KOPT-K1 (cell line): Measurements from ENCODE around the gene FADS2.

Source experiments
- H3K27ac ChIP-seq: fragments of 200-600 bp; sonication (generic); 2 replicates; pipeline ENCODE4 v1.5.1; 2016; ENCODE audit warnings: antibody characterized with exemption, mild to moderate bottlenecking, low read depth, low read length; ENCODE audit not compliant: poor library complexity, severe bottlenecking
- H3K36me3 ChIP-seq: fragments of 200-600 bp; sonication (generic); 2 replicates; pipeline ENCODE4 v1.5.1; 2017; ENCODE audit warnings: antibody characterized with exemption, mild to moderate bottlenecking, low read length, moderate library complexity; ENCODE audit not compliant: insufficient read depth
- H3K9me3 ChIP-seq: fragments of 200-600 bp; sonication (generic); 2 replicates; pipeline ENCODE4 v1.5.1; 2017; ENCODE audit warnings: antibody characterized with exemption, low read length, mild to moderate bottlenecking; ENCODE audit not compliant: insufficient read depth, poor library complexity, severe bottlenecking

The FADS2 gene

DNA sequence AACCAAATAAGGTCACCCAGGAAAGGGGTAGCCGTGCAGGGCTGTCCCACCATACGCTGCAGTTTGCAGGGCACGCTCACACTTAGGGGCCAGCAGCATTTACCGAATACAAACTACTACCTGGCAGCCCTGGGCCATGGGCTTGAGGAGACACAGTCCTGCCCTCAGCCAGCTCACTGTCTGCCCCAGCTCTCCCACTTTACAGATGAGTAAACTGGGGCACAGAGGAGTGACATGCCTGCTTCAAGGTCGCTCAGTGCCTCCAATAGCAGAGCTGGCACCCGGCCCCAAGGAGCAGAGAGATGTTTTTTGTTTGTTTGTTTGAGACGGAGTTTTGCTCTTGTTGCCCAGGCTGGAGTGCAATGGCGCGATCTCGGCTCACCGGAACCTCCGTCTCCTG, 60.5 kb downstream of the FADS2 start:
- Histone ChIP-seq H3K36me3 (no peaks in the 10 kb centered on the region), H3K27ac (no peak overlapping the region), H3K9me3 (no peaks in the 10 kb centered on the region)

DNA sequence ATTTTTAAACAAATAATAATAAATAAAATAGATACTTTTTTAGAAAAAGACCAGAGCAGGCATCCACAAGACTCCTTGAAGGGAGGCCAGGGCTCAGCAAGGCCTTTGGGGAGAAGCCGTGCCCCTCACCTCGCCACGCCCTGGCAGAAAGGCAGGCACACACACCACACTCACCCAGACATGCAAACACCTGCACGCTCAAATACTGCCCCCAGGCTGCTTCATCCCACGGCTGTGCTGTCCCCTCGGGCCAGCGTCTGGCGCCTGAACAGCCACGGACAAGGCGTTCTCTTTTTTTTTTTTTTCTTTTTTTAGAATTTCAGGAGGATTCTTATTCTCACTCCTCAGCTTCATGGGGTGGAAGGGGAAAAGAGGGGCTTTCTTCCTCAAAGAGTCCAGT, 61.7 kb downstream of the FADS2 start:
- H3K36me3 ChIP-seq: no peaks in the 10 kb centered on the region
- H3K9me3 ChIP-seq: no peaks in the 10 kb centered on the region
- H3K27ac ChIP-seq: no peak overlapping the region

DNA sequence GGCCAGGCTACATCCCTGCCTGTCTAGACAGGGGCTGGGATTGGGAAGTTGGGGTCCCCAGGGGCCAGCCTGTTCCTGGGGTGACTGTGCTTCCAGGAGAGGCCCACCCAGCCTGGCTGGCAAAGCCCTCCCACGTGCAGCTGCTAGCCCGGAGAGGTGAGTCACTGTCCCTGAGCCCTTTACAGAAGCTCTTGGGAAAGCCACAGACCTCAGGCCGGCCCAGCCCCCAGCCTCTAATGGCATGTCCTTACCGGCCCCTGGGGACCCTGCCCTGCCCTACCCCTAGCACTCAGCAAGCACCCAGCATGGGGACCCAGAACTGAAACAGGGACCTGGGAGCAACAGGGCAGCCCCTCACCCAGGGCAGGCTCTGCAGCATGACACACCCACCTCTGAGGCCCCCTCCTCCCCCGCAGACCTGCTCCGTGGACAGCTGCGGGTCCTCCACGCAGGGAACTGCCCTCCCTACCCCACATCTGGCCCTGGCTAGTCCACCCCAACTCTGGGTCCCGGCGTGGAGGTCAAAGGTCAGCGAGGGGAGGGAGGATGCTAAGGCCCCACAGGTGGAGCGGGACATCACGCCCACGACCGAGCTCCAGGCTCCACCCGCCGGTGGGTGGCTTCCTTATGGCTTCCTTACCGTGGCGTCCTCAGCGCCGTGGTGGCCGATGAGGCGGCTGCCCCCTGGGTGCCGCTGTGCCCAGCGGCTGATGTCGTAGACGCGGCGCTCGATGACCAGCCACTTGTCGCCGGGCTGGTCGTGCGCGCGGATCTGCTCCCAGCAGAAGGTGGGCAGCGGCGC, 62.6 kb downstream of the FADS2 start:
- Histone ChIP-seq H3K36me3 (no peaks in the 10 kb centered on the region), H3K9me3 (no peaks in the 10 kb centered on the region), H3K27ac (no peak overlapping the region)

DNA sequence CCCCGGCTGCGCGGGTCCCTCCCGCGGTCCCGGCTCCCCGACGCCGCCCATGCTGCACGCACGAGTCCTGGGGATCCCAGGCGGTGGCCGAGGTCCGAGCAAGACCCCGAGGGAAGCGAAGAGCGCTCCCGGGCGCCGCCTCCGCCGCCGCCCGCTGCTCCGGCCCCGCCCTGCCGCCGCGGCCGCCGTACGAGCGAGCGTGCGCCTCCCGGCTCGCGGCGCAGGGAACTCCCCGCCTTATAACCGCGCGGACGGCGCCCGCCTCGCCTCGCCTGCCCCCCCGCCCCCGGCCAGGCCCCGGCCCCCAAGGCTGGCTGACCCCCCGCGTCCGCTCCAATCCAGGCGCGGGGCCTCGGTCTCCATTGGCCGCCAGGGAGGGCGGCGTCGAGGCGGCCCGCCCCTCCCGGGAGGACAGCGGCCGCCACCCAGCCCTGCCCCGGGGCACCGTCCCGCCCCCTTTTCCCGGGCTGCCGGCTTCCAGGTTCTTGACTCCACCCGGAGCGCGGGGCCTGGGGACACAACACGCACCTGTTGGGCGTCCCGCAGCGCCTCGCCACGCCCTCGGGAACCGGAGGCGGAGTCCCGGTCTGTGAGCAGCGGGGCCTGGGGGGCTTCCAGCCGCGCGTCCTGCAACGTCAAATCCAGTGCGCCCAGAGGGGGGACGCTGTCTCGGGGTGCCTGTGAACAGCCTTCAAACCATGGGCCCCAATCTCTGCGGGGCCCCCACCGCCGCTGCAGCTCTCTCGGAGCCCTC, 63.4 kb downstream of the FADS2 start, which contains the start of gene FADS3:
FADS3 (minus strand) TSS at position 215 of the 754 bp plus-strand sequence; CDS start at position 51, 164 bp downstream.
- no peak within 1 kb of the TSS for H3K27ac ChIP-seq
- H3K36me3 ChIP-seq: no peaks in the 10 kb centered on the region
- no peaks in the 10 kb centered on the region for H3K9me3 ChIP-seq

DNA sequence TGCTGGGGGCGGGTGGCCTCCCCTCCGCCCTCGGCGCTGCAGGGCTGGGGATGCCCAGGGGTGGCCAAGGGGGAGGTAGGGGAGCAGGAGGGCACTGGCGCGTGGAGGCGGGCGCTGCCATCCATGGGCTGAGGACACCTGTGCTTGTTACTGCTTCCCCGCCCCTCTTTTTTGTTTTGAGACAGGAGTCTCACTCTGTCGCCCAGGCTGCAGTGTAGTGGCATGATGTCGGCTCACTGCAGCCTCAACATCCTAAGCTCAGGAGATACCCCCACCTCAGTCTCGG, 63.9 kb downstream of the FADS2 start:
- H3K9me3 ChIP-seq: no peaks in the 10 kb centered on the region
- no peak overlapping the region for H3K27ac ChIP-seq
- no peaks in the 10 kb centered on the region for H3K36me3 ChIP-seq

DNA sequence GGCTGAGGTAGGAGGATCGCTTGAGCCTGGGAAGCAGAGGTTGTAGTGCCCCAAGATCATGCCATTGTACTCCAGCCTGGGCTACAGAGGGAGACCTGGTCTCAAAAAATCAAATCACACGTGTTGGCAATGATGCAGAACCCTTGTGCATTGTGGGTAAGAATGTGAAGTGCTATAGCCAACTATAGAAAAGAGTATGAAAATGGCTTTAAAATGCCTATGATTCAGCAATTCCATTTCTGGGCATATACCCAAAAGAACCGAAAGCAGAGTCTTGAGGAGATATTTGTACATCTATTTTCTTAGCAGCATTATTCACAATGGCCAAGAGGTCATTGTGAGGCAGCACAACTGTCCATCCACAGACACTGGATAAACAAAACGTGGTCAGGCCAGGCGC, 65.9 kb downstream of the FADS2 start:
- Histone ChIP-seq H3K36me3 (no peaks in the 10 kb centered on the region), H3K9me3 (no peaks in the 10 kb centered on the region), H3K27ac (no peak overlapping the region)

DNA sequence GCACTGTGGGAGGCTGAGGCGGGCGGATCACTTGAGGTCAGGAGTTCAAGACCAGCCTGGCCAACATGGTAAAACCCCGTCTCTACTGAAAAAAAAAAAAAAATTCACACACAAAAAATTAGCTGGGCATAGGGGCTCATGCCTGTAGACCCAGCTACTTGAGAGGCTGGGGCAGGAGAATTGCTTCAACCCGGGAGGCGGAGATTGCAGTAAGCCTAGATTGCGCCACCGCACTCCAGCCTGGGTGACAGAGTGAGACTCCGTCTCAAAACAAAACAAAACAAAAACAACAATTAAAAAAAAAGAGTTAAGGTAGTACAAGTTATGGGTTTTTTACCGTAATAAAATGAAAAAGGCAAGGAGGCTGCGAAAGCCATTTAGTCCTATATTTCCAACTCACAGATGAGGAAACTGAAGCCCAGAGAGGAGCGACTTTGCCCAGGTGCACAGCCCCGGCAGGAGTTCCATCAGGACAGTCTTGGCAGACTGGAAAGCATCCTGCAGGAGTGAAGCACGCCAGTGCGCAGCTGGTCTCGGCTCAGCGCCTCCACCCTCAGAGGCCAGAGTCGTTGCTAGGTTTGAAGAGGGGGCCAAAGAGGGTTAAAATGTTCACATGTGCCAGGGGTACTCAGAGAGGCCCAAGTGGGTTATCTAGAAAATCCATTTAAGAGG, 67.1 kb downstream of the FADS2 start:
- Histone ChIP-seq H3K36me3 (no peaks in the 10 kb centered on the region), H3K9me3 (no peaks in the 10 kb centered on the region), H3K27ac (no peak overlapping the region)

DNA sequence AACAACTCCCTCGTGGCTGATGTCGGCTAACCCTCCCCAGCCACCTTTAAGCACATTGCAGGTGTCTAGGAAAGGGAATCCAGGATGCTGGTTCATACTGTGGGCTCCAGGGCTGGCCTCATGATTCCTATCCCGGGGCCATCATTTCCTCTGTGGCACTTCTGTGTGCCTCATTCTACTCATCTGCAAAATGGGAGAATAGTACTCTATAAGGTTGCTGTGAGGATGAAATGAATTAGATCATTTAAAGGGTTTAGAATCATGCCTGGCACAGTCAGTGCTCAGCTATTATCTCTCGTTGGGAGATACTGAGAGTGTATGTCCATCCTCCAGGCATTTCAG, 67.6 kb downstream of the FADS2 start:
- Histone ChIP-seq H3K9me3 (no peaks in the 10 kb centered on the region), H3K27ac (no peak overlapping the region), H3K36me3 (no peaks in the 10 kb centered on the region)

DNA sequence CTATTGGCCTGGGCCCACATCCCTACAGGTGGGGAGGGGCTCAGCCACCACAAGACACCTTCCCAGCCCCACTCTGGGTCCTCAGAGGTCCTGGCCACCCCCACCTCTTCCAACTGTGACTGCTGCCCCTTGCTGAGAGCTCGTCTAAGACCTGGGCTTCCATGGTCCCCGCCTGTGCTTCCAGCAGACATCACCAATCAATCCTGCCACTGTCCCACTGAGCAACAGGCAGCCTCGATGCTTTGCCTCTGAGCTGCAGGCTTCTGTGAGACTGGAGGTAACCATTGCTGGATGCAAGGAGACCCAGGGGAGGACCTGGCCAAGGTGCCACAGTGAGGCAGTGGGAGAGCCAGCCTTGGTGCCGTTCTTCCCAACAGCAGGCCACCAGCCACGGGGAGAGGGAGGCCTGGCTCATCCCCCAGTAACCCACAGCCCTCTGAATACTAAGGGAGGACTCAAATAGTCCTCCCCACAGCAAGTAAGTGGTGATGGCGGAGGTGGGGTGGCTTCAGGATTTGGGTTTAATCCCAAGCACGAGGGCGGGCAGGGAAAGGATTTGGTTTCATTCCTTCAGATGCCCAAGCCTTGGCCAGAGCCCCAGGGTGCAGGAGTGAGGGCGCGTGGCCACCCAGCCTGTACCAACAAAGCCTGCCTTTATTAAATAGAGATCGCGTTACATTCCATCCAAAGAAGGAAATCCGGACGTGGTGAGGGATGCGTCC, 68.7 kb downstream of the FADS2 start:
- Histone ChIP-seq H3K27ac (no peak overlapping the region), H3K36me3 (no peaks in the 10 kb centered on the region), H3K9me3 (no peaks in the 10 kb centered on the region)

DNA sequence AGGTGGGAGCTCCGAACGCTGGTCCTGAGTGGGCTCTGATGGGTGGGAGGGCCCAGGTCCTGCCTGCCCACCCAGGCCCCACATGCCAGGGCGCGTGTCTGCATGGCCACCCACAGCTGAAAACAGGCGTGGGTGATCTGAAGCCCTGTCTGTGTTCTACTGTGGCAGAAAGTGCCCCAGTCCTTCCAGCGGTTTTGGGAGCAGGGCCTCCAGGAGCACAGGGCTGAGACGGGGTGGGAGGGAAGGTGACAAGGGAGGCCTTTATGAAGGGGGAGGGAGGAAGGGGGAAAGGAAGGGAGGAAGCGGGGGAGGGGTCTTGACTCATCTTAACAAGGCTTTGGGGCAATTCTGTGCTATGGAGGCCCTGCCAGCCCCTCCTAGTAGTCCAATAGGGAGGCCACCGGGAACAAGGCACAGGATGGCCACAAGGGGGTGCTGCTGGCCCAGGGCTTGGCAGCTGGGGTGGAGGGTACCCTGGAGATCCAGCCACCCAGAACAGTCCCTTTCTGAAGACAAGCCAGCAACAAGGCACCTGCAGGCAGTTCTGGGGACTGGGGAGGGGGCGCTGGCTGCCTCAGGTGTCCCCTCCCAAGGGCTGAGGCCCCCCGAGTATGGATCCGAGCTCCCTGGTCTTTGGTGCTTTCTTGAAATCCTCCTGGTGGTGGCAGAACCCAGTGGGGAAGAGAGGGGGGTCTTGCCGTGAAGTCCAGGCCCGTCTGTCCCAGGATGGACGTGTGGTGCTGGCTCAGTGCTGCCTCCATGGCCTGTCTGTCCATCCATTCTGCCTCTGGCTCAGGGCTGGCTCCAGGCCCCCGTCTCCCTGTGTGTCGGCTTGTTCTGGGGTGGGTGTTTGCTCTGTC, 69.5 kb downstream of the FADS2 start:
- Histone ChIP-seq H3K9me3 (no peaks in the 10 kb centered on the region), H3K36me3 (no peaks in the 10 kb centered on the region), H3K27ac (no peak overlapping the region)

DNA sequence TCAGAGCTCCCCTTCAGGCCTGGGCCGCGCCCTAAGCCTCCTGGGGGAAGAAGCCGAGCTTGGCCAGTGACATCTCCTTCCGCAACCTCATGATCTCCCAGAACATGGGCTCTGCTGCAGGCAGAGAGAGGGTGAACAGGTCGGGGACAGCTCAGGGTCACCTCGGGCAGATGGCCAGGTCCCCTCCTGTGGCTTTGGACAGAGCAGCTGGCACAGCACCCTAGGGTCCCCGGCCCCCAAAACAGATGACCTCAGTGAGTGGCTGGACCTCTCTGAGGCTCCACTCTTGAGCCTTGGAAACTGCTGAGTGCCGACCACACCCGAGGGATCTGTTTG, 70.1 kb downstream of the FADS2 start:
- no peak overlapping the region for H3K27ac ChIP-seq
- H3K9me3 ChIP-seq: no peaks in the 10 kb centered on the region
- no peaks in the 10 kb centered on the region for H3K36me3 ChIP-seq

DNA sequence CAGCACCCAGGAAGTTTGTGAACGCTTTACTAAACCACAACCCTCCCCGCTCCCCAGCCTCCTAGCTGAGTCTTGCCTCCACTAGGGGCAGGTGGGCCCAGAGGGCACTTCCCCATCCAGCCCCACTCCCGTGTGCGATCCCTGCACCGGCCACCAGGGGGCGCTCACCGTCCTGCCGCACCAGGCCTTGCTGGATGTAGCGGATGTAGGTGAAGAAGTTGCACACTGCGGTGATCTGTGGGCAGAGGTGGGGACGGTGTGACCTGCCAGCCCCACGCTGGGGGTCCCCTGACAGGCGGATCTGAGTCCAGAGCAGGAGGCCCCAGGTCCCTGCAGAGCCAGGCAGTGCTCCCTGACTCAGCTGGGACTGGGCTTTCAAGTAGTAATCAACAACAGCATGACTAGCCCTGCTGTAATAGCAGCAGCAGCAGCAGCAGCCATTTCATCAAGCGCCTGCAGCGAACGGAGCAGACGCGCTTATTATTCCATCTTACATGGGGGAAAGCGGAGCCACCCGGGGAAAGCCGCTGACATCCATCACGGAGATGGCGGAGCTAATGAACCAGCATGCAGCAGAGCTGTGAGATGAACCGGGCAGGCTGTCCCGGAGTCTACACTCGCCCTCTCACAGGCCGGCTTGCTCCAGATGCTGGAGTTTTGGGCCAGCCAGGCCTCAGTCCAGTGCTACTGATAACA, 71.2 kb downstream of the FADS2 start:
- Histone ChIP-seq H3K9me3 (no peaks in the 10 kb centered on the region), H3K27ac (no peak overlapping the region), H3K36me3 (no peaks in the 10 kb centered on the region)

DNA sequence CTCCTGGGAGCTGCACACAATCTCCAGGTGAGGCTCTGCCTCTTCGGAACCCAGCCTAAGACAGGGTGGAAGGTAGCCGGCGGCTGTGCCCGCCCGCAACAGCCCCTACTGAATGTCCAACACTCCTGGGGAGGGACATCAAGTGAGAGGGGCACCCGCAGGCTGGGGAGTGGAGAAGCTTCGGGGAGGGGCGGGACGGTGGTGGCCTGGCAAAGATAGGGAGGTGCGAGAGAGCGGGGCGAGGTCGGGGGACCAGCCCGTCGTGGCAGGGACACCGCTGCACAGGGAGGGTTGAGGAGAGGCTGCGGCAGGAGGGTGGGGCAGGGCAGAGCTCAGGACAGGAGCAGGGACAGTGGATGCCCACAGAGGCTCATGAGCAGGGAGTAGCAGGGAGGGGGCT, 72.2 kb downstream of the FADS2 start:
- Histone ChIP-seq H3K9me3 (no peaks in the 10 kb centered on the region), H3K36me3 (no peaks in the 10 kb centered on the region), H3K27ac (no peak overlapping the region)

DNA sequence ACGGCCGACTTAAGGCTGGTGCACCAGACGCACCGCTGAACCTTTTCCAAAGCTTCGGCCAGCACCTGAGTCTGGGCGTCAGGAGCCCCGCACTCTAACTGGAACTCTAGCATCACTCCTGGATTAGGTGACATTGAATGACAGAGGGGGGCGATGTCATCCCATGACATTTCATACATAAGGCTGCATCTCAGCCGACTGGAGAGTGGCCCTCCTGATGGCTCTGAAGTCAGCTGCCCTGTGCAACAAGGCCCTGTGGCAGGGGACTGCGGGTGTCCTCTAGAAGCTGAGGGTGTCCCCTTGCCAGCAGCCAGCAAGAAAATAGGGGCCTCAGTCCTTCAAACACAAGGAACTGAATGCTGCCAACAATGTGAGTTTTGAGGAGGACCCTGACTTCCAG, 73.3 kb downstream of the FADS2 start:
- Histone ChIP-seq H3K9me3 (no peaks in the 10 kb centered on the region), H3K27ac (no peak overlapping the region), H3K36me3 (no peaks in the 10 kb centered on the region)
